ENCODE results near the gene KRTAP5-11.
"Not testable (repeated sequence)": the region's sequence is repeated elsewhere in the genome, so short reads cannot be mapped to it uniquely, and the experiment has no call there.

The KRTAP5-11 gene

GRCh38 chr11:71557257-71557656, 25.4 kb downstream of the KRTAP5-11 start:
- no peak for DNase-seq (ENCODE audit: low read depth in 2 of 2, low spot score in 1 of 2)

- no peak for DNase-seq (ENCODE audit: low read depth in 2 of 2, low spot score in 1 of 2)
Measured at GRCh38 chr11:71556018-71556417, 26.7 kb downstream of the KRTAP5-11 start.

- DNase-seq (ENCODE audit: low read depth in 2 of 2, low spot score in 1 of 2): no peak
Measured at GRCh38 chr11:71555508-71555907, 27.2 kb downstream of the KRTAP5-11 start.

GRCh38 chr11:71554996-71555395, 27.7 kb downstream of the KRTAP5-11 start:
- DNase-seq (ENCODE audit: low read depth in 2 of 2, low spot score in 1 of 2): no peak

GRCh38 chr11:71551711-71552110, 31.0 kb downstream of the KRTAP5-11 start:
- DNase-seq (ENCODE audit: low read depth in 2 of 2, low spot score in 1 of 2): no peak

- no peak for DNase-seq (ENCODE audit: low read depth in 2 of 2, low spot score in 1 of 2)
Measured at GRCh38 chr11:71548716-71549151, 33.9 kb downstream of the KRTAP5-11 start.

- no peak for DNase-seq (ENCODE audit: low read depth in 2 of 2, low spot score in 1 of 2)
Measured at GRCh38 chr11:71548120-71548519, 34.6 kb downstream of the KRTAP5-11 start, which contains the start of gene KRTAP5-9. KRTAP5-9 (plus strand) TSS chr11:71548420; CDS start chr11:71548658, 238 bp downstream.

- DNase-seq (ENCODE audit: low read depth in 2 of 2, low spot score in 1 of 2): no peak
Measured at GRCh38 chr11:71545405-71545966, 37.2 kb downstream of the KRTAP5-11 start.

- no peak for DNase-seq (ENCODE audit: low read depth in 2 of 2, low spot score in 1 of 2)
Measured at GRCh38 chr11:71544525-71545214, 38.0 kb downstream of the KRTAP5-11 start.

GRCh38 chr11:71543866-71544265, 38.8 kb downstream of the KRTAP5-11 start:
- no peak for DNase-seq (ENCODE audit: low read depth in 2 of 2, low spot score in 1 of 2)

- DNase-seq (ENCODE audit: low read depth in 2 of 2, low spot score in 1 of 2): no peak
Measured at GRCh38 chr11:71542879-71543777, 39.5 kb downstream of the KRTAP5-11 start.

GRCh38 chr11:71542382-71542781, 40.3 kb downstream of the KRTAP5-11 start:
- DNase-seq (ENCODE audit: low read depth in 2 of 2, low spot score in 1 of 2): no peak

- not testable (repeated sequence) for DNase-seq (ENCODE audit: low read depth in 2 of 2, low spot score in 1 of 2)
Measured at GRCh38 chr11:71540521-71541304, 42.0 kb downstream of the KRTAP5-11 start.

- not testable (repeated sequence) for DNase-seq (ENCODE audit: low read depth in 2 of 2, low spot score in 1 of 2)
Measured at GRCh38 chr11:71539971-71540370, 42.7 kb downstream of the KRTAP5-11 start.

- DNase-seq (ENCODE audit: low read depth in 2 of 2, low spot score in 1 of 2): no peak
Measured at GRCh38 chr11:71539017-71539416, 43.7 kb downstream of the KRTAP5-11 start.

GRCh38 chr11:71538666-71538990, 44.0 kb downstream of the KRTAP5-11 start:
- DNase-seq (ENCODE audit: low read depth in 2 of 2, low spot score in 1 of 2): no peak

- DNase-seq (ENCODE audit: low read depth in 2 of 2, low spot score in 1 of 2): not testable (repeated sequence)
Measured at GRCh38 chr11:71537977-71538665, 44.6 kb downstream of the KRTAP5-11 start, which contains the start of gene KRTAP5-8. KRTAP5-8 (plus strand) TSS chr11:71538025; CDS start chr11:71538056, 31 bp downstream.

- no peak for DNase-seq (ENCODE audit: low read depth in 2 of 2, low spot score in 1 of 2)
Measured at GRCh38 chr11:71537537-71537936, 45.1 kb downstream of the KRTAP5-11 start.

- DNase-seq (ENCODE audit: low read depth in 2 of 2, low spot score in 1 of 2): no peak
Measured at GRCh38 chr11:71535825-71536224, 46.9 kb downstream of the KRTAP5-11 start.

All from stimulated activated CD8-positive, alpha-beta memory T cell treated with anti-CD3 and anti-CD28 coated beads, Interleukin-4, amount 100 ng/mL, for 1 hour (primary cell).